Lower leg skin (tissue), 3 donors: ENCODE data around the gene XKR7.

Experiments
- POLR2A ChIP-seq, 2 donors: fragments of 450-650 bp; IDR thresholded peaks; one replicate each; pipeline ENCODE4 v1.6.1; 2016 to 2017; ENCODE audit warnings: antibody characterized with exemption in 2 of 2, mild to moderate bottlenecking in 1 of 2, moderate library complexity in 1 of 2
- TF ChIP-seq, protein P1 (sequence below), 3 donors: fragments of 450-650 bp; IDR thresholded peaks; one replicate each; pipeline ENCODE4 v1.5.1; 2016; ENCODE audit warnings: antibody characterized with exemption in 3 of 3, mild to moderate bottlenecking in 3 of 3, moderate library complexity in 2 of 3

DNA sequence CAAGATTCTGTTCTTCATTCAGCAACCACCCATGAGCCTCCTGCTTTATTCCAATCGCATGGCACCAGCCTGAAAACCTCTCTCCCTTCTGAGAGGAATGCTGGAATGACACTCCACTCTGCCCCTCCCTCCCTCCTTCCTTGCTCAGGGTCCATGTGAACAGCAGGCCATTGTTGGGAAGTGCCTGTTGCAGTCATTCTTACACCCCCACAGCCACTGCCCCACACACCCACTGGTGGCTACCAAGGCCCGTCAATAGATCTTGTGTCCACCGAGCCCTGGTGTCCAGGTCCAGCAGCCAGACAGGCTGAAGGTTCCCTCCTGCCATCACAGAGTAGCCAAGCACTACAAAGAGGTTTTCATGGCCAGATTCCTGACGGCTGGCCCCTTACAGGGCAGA, 22.6 kb upstream of the XKR7 start:
- TF ChIP-seq, protein P1, sequence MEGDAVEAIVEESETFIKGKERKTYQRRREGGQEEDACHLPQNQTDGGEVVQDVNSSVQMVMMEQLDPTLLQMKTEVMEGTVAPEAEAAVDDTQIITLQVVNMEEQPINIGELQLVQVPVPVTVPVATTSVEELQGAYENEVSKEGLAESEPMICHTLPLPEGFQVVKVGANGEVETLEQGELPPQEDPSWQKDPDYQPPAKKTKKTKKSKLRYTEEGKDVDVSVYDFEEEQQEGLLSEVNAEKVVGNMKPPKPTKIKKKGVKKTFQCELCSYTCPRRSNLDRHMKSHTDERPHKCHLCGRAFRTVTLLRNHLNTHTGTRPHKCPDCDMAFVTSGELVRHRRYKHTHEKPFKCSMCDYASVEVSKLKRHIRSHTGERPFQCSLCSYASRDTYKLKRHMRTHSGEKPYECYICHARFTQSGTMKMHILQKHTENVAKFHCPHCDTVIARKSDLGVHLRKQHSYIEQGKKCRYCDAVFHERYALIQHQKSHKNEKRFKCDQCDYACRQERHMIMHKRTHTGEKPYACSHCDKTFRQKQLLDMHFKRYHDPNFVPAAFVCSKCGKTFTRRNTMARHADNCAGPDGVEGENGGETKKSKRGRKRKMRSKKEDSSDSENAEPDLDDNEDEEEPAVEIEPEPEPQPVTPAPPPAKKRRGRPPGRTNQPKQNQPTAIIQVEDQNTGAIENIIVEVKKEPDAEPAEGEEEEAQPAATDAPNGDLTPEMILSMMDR (IDR thresholded peaks at IDR 0.05): no peak
- no peak for TF ChIP-seq POLR2A (IDR thresholded peaks at IDR 0.05)
